C1 segment of cervical spinal cord (tissue), 14 donors: Measurements from ENCODE around the gene SDSL.

Experiments used
- DNase-seq, 14 donors: peaks; one replicate each; lab custom pipeline; 2025; lab: John Stamatoyannopoulos, UW

The SDSL gene

GRCh38 chr12:113468365-113469223, 46.4 kb downstream of the SDSL start:
- DNase-seq = no peak

- DNase-seq = no peak
Observed at GRCh38 chr12:113469224-113469948, 47.2 kb downstream of the SDSL start.

GRCh38 chr12:113469949-113470743, 48.0 kb downstream of the SDSL start:
- DNase-seq = no peak

GRCh38 chr12:113470871-113471618, 48.9 kb downstream of the SDSL start:
- no peak for DNase-seq

- DNase-seq = no peak
Observed at GRCh38 chr12:113471619-113472171, 49.5 kb downstream of the SDSL start, which contains the start of gene LHX5. TSS of gene LHX5 (minus strand) at chr12:113471871. CDS start at chr12:113471498, 373 bp downstream.

- DNase-seq = no peak
Observed at GRCh38 chr12:113472191-113473121, 50.3 kb downstream of the SDSL start.

GRCh38 chr12:113473400-113473799, 51.2 kb downstream of the SDSL start:
- DNase-seq = no peak

- no peak for DNase-seq
Observed at GRCh38 chr12:113473942-113474341, 51.8 kb downstream of the SDSL start.

- no peak for DNase-seq
Observed at GRCh38 chr12:113474635-113475436, 52.7 kb downstream of the SDSL start.

GRCh38 chr12:113475451-113476175, 53.4 kb downstream of the SDSL start:
- DNase-seq = no peak

GRCh38 chr12:113476176-113476986, 54.2 kb downstream of the SDSL start:
- no peak for DNase-seq

GRCh38 chr12:113477171-113477841, 55.1 kb downstream of the SDSL start:
- DNase-seq = no peak

- no peak for DNase-seq
Observed at GRCh38 chr12:113477842-113478215, 55.6 kb downstream of the SDSL start.

- no peak for DNase-seq
Observed at GRCh38 chr12:113478351-113479011, 56.3 kb downstream of the SDSL start.

GRCh38 chr12:113479216-113479589, 57.0 kb downstream of the SDSL start:
- no peak for DNase-seq

- peak in 2 of 14 donors; percentile 4 to 41 for DNase-seq
Observed at GRCh38 chr12:113479590-113480335, 57.6 kb downstream of the SDSL start.
